HepG2 (cell line): ENCODE measurements around the gene CASP12. TPM values are rescaled to one million over a fixed set of nuclear protein-coding genes. Genes with fewer than 3 reads are reported as not detected.

Experiments
- ATAC-seq: fragments of 200-7000 bp; cut with Tn5 transposase; 3 replicates; pipeline ENCODE4 v1.9.1; 2020; ENCODE audit warnings: mild to moderate bottlenecking, moderate library complexity
- BruUV-seq: library from RNA; stranded (reverse); fragments of 400-500 nt; replicated peaks from 2 replicates; lab custom pipeline; 2021; lab: Mats Ljungman, UMichigan
- CTCF ChIA-PET: fragments of 300-600 bp; formaldehyde crosslinking; extraction: SDS; loops from one replicate; lab custom pipeline; 2021; ENCODE audit warnings: low total read pairs, inconsistent platforms, low intra/inter-chr PET ratio; lab: Yijun Ruan, JAX
- POLR2A ChIA-PET: fragments of 350-600 bp; sonication (Branson Sonifier 250); formaldehyde crosslinking; loops from one replicate; lab custom pipeline; 2020; ENCODE audit warnings: antibody characterized with exemption, inconsistent platforms; lab: Yijun Ruan, JAX
- DNase-seq: peaks from one replicate; pipeline ENCODE4 v3.0.0-alpha.2; 2015; ENCODE audit warnings: low spot score
- FAIRE-seq: peaks from 3 replicates; lab custom pipeline; 2011; peaks lifted over from hg19 to GRCh38; lab: Jason Lieb, UNC
- H2AFZ ChIP-seq: one replicate; pipeline ENCODE4 v1.6.1; 2011; ENCODE audit warnings: low read length, inconsistent platforms
- H3K27ac ChIP-seq: fragments of 300-600 bp; 3 replicates; pipeline ENCODE4 v1.8.0; 2011; ENCODE audit warnings: mixed run types, mild to moderate bottlenecking, mixed read lengths, low read length, inconsistent platforms; ENCODE audit not compliant: insufficient read depth; ENCODE audit errors: extremely low read length
- H3K27me3 ChIP-seq, 2 experiments: fragments of 200-600 bp in 1 of 2; 2 replicates in 1 of 2; 3 replicates in 1 of 2; pipeline versions ENCODE4 v1.6.0 to v1.8.0; 2011; ENCODE audit warnings: low read length in 2 of 2, mild to moderate bottlenecking in 2 of 2, moderate library complexity in 2 of 2, inconsistent platforms in 1 of 2; ENCODE audit not compliant: insufficient read depth in 2 of 2, control insufficient read depth in 1 of 2
- H3K36me3 ChIP-seq, 2 experiments: fragments of 200-600 bp in 1 of 2; replicated peaks in 1 of 2; 2 replicates in 1 of 2; 3 replicates in 1 of 2; pipeline versions ENCODE4 v1.5.1 to v1.8.0; 2011; ENCODE audit warnings: low read length in 2 of 2, inconsistent platforms in 1 of 2; ENCODE audit not compliant: insufficient read depth in 2 of 2, control insufficient read depth in 1 of 2
- H3K4me1 ChIP-seq: 2 replicates; pipeline ENCODE4 v1.5.1; 2012; ENCODE audit warnings: low read length, inconsistent platforms; ENCODE audit not compliant: insufficient read depth
- H3K4me2 ChIP-seq: 2 replicates; pipeline ENCODE4 v1.6.0; 2011; ENCODE audit warnings: low read depth, low read length, inconsistent platforms
- H3K4me3 ChIP-seq, 3 experiments: fragments of 200-600 bp in 1 of 3; sonication (generic), shearing (Covaris generic) in 1 of 3; replicated peaks in 1 of 3; 2 replicates each; pipeline ENCODE4 v1.5.1; 2011 to 2016; ENCODE audit warnings: low read length in 3 of 3, inconsistent platforms in 2 of 3, low read depth in 2 of 3, mild to moderate bottlenecking in 2 of 3, control low read depth in 1 of 3, mixed read lengths in 1 of 3; ENCODE audit not compliant: insufficient read depth in 1 of 3
- H3K79me2 ChIP-seq: one replicate; pipeline ENCODE4 v1.6.1; 2011; ENCODE audit warnings: low read length, inconsistent platforms; ENCODE audit not compliant: insufficient read depth
- H3K9ac ChIP-seq: 2 replicates; pipeline ENCODE4 v1.6.0; 2011; ENCODE audit warnings: mild to moderate bottlenecking, low read depth, low read length, inconsistent platforms; ENCODE audit not compliant: insufficient read depth
- H3K9me3 ChIP-seq: 2 replicates; pipeline ENCODE4 v1.5.1; 2012; ENCODE audit warnings: mild to moderate bottlenecking, low read length
- H4K20me1 ChIP-seq: 2 replicates; pipeline ENCODE4 v1.6.0; 2011; ENCODE audit warnings: inconsistent platforms, mild to moderate bottlenecking, low read length, moderate library complexity; ENCODE audit not compliant: insufficient read depth
- BCL6 ChIP-seq: IDR thresholded peaks from 2 replicates; pipeline ENCODE4 v1.6.1; 2016; ENCODE audit warnings: missing genetic modification reagents, missing compliant biosample characterization
- BRCA1 ChIP-seq: sonication (generic); formaldehyde crosslinking; IDR thresholded peaks from 2 replicates; pipeline ENCODE4 v1.4.0; 2020; ENCODE audit warnings: missing genetic modification reagents
- CHD2 ChIP-seq: IDR thresholded peaks from 2 replicates; pipeline ENCODE4 v1.6.1; 2011; ENCODE audit warnings: low read depth, low read length, improper control_type of control experiment
- MBNL3 ChIP-seq: fragments of 250-450 bp; sonication (Bioruptor Pico); conservative IDR thresholded peaks from 2 replicates; pipeline ENCODE4 v1.8.0; 2022; ENCODE audit warnings: mild to moderate bottlenecking, inconsistent platforms
- MYC ChIP-seq: sonication (generic); formaldehyde crosslinking; IDR thresholded peaks from 2 replicates; pipeline ENCODE4 v1.9.0; 2021; ENCODE audit warnings: missing genetic modification reagents, borderline replicate concordance
- NCOA5 ChIP-seq: sonication (generic); formaldehyde crosslinking; IDR thresholded peaks from 2 replicates; pipeline ENCODE4 v1.4.0; 2020; ENCODE audit warnings: missing genetic modification reagents
- NFRKB ChIP-seq: fragments of 450-650 bp; IDR thresholded peaks from 2 replicates; pipeline ENCODE4 v1.6.1; 2017
- NR2F2 ChIP-seq: IDR thresholded peaks from 2 replicates; pipeline ENCODE4 v1.6.1; 2012; ENCODE audit warnings: low read depth, inconsistent platforms, borderline replicate concordance
- SETDB1 ChIP-seq: sonication (generic); formaldehyde crosslinking; IDR thresholded peaks from 2 replicates; pipeline ENCODE4 v1.5.1; 2020; ENCODE audit warnings: missing genetic modification reagents, mild to moderate bottlenecking, borderline replicate concordance
- SIX1 ChIP-seq: sonication (generic); formaldehyde crosslinking; IDR thresholded peaks from 2 replicates; pipeline ENCODE4 v1.4.0; 2020; ENCODE audit warnings: missing genetic modification reagents, borderline replicate concordance
- TBX3 ChIP-seq: fragments of 450-650 bp; IDR thresholded peaks from 2 replicates; pipeline ENCODE4 v1.6.1; 2017; ENCODE audit warnings: antibody characterized with exemption, mild to moderate bottlenecking, inconsistent platforms, borderline replicate concordance
- ZNF207 ChIP-seq: fragments of 450-650 bp; IDR thresholded peaks from 2 replicates; pipeline ENCODE4 v1.6.1; 2016; ENCODE audit warnings: antibody characterized with exemption, borderline replicate concordance
- ZNF607 ChIP-seq: sonication (generic); formaldehyde crosslinking; IDR thresholded peaks from 2 replicates; pipeline ENCODE4 v1.5.1; 2020; ENCODE audit warnings: missing genetic modification reagents, mild to moderate bottlenecking, borderline replicate concordance
- ZNF674 ChIP-seq: sonication (generic); formaldehyde crosslinking; IDR thresholded peaks from 2 replicates; pipeline ENCODE4 v1.5.0; 2020; ENCODE audit warnings: low read depth, mild to moderate bottlenecking, missing genetic modification reagents
- ZNF782 ChIP-seq: sonication (generic); formaldehyde crosslinking; IDR thresholded peaks from 2 replicates; pipeline ENCODE4 v1.4.0; 2020; ENCODE audit warnings: missing genetic modification reagents, mild to moderate bottlenecking, borderline replicate concordance
- ZNF883 ChIP-seq: sonication (generic); formaldehyde crosslinking; IDR thresholded peaks from 2 replicates; pipeline ENCODE4 v1.5.1; 2020; ENCODE audit warnings: mild to moderate bottlenecking, missing genetic modification reagents; ENCODE audit errors: not compliant biosample characterization
- WGBS: methylation state at CpG from one replicate; pipeline ENCODE4 v1.1.6; 2017; ENCODE audit warnings: low lambda C conversion rate; 5-methylcytosine and 5-hydroxymethylcytosine counted together
- in situ Hi-C: cut with HindIII; loops from 2 replicates; pipeline ENCODE4 v1.10.0; 2017; ENCODE audit warnings: low pct_unique_long_range_greater_than_20kb; ENCODE audit not compliant: extremely low pct_ligation_motif_present
- intact Hi-C: fragments of 100-400 bp; cut with micrococcal nuclease; formaldehyde crosslinking; loops from one replicate; pipeline ENCODE4 v1.10.0; 2022; ENCODE audit not compliant: unreplicated experiment
- polyA plus RNA-seq, 8 experiments: library from polyadenylated mRNA; depleted of rRNA in 3 of 8; stranded (reverse) in 7 of 8; unstranded in 1 of 8; fragments of >200 nt; fragmentation: Illumina TruSeq in 4 of 8; extraction: Trizol in 4 of 8; gene quantifications; 2 replicates each; pipeline versions ENCODE4 v1.2.1 to v1.2.3, GENCODE V29; 2011 to 2016; ENCODE audit warnings: low read depth in 4 of 8, missing spikeins in 1 of 8, mixed read lengths in 1 of 8; ENCODE audit not compliant: insufficient read depth in 1 of 8
- total RNA-seq, 5 experiments: library from RNA; depleted of rRNA; stranded (reverse); fragments of >200 nt; fragmentation: Illumina TruSeq; extraction: Trizol; gene quantifications; 2 replicates each; pipeline ENCODE4 v1.2.3, GENCODE V29; 2016; ENCODE audit warnings: low read depth in 1 of 5
- TF ChIP-seq, protein P1 (sequence below): sonication (generic); formaldehyde crosslinking; IDR thresholded peaks from 2 replicates; pipeline ENCODE4 v1.9.0; 2021; ENCODE audit warnings: missing genetic modification reagents, mild to moderate bottlenecking, borderline replicate concordance

Gene CASP12
- total and polyA plus RNA-seq, 2 of the 13 experiments (the other 11 are each of a cell fraction or from before 2014, with no cell fraction given) = not detected

GRCh38 chr11:104908186-104908531 lies 9.9 kb upstream of the CASP12 start:
- TF ChIP-seq ZNF674 (CRISPR knock-in tag) = no peak
- no peak for TF ChIP-seq TBX3
- TF ChIP-seq MYC (CRISPR knock-in tag) = no peak
- TF ChIP-seq BRCA1 (CRISPR knock-in tag) = no peak
- TF ChIP-seq CHD2 = no peak
- no peak for TF ChIP-seq NR2F2
- TF ChIP-seq BCL6 (CRISPR knock-in tag) = no peak
- no peak for TF ChIP-seq NFRKB
- TF ChIP-seq SIX1 = no peak
- TF ChIP-seq, protein P1, sequence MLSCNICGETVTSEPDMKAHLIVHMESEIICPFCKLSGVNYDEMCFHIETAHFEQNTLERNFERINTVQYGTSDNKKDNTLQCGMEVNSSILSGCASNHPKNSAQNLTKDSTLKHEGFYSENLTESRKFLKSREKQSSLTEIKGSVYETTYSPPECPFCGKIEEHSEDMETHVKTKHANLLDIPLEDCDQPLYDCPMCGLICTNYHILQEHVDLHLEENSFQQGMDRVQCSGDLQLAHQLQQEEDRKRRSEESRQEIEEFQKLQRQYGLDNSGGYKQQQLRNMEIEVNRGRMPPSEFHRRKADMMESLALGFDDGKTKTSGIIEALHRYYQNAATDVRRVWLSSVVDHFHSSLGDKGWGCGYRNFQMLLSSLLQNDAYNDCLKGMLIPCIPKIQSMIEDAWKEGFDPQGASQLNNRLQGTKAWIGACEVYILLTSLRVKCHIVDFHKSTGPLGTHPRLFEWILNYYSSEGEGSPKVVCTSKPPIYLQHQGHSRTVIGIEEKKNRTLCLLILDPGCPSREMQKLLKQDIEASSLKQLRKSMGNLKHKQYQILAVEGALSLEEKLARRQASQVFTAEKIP (CRISPR knock-in tag) = no peak
- TF ChIP-seq ZNF883 = no peak
- no peak for TF ChIP-seq MBNL3 (CRISPR knock-in tag)
- no peak for TF ChIP-seq ZNF607 (CRISPR knock-in tag)
- no peak for TF ChIP-seq ZNF782 (CRISPR knock-in tag)
- TF ChIP-seq ZNF207 = no peak
- TF ChIP-seq SETDB1 = no peak
- no peak for TF ChIP-seq NCOA5 (CRISPR knock-in tag)
- Histone ChIP-seq H3K9ac (no peak overlapping the region), H4K20me1 (no peaks in the 10 kb centered on the region), H3K36me3 (no peaks in the 10 kb centered on the region), H2AFZ (no peak overlapping the region), H3K9me3 (no peaks in the 10 kb centered on the region), H3K4me1 (no peaks in the 10 kb centered on the region), H3K4me2 (no peak overlapping the region), H3K27me3 (no peaks in the 10 kb centered on the region), H3K4me3 (no peak overlapping the region), H3K27ac (no peak overlapping the region), H3K79me2 (no peaks in the 10 kb centered on the region)
- in situ Hi-C loops (no loop called here), intact Hi-C loops (no loop called here)
- no peak for DNase-seq
- no peak for FAIRE-seq
- ATAC-seq = no peak
- ChIA-PET CTCF (no interaction called here), POLR2A (no interaction called here)
- no TSS peak for BruUV-seq
- under 1% methylated on average over 3 of the region's 3 CpGs for WGBS
